ENCODE results near the gene GABRB1.

Gene GABRB1

DNA sequence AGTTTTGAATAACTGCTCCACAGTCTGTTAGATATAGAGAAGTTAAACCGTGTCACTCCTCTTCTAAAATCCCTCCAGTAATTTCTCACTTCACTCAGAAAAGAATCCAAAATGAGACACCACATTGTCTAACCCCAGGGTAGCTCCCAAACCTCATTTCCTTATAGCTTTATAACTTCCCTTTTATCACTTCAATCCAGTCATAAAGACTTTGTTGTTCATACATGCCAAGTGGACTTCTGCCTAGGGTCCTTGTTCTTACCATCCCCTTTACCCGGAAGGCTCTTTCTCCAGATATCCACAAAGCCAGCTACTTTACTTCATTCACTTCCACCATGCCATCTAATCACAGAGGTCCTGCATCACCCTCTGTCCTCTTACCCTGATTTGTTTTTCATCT, 156.2 kb downstream of the GABRB1 start:
- Histone ChIP-seq H3K4me2 (ENCODE audit: low read length) (no peak overlapping the region), H3K27me3 (ENCODE audit: insufficient read depth, low read length) (no peaks in the 10 kb centered on the region), H3K9me3 (ENCODE audit: low read length) (no peaks in the 10 kb centered on the region), H3F3A (ENCODE audit: insufficient read depth, low read length) (no peaks in the 10 kb centered on the region), H3K36me3 (ENCODE audit: insufficient read depth, low read length) (no peaks in the 10 kb centered on the region), H3K9ac (ENCODE audit: low read length) (no peak overlapping the region), H3K27ac (ENCODE audit: low read depth, low read length, poor library complexity, severe bottlenecking) (no peak overlapping the region), H4K20me1 (ENCODE audit: insufficient read depth, low read length) (no peaks in the 10 kb centered on the region), H3K9me2 (ENCODE audit: low read depth, low read length) (no peaks in the 10 kb centered on the region), H3K79me2 (ENCODE audit: insufficient read depth, low read length) (no peaks in the 10 kb centered on the region), H2AFZ (ENCODE audit: low read length) (no peak overlapping the region), H3K4me3 (ENCODE audit: low read depth, low read length, poor library complexity, severe bottlenecking) (no peak overlapping the region), H3K4me1 (ENCODE audit: insufficient read depth, low read length, severe bottlenecking) (no peaks in the 10 kb centered on the region)
- TF ChIP-seq, protein P1, sequence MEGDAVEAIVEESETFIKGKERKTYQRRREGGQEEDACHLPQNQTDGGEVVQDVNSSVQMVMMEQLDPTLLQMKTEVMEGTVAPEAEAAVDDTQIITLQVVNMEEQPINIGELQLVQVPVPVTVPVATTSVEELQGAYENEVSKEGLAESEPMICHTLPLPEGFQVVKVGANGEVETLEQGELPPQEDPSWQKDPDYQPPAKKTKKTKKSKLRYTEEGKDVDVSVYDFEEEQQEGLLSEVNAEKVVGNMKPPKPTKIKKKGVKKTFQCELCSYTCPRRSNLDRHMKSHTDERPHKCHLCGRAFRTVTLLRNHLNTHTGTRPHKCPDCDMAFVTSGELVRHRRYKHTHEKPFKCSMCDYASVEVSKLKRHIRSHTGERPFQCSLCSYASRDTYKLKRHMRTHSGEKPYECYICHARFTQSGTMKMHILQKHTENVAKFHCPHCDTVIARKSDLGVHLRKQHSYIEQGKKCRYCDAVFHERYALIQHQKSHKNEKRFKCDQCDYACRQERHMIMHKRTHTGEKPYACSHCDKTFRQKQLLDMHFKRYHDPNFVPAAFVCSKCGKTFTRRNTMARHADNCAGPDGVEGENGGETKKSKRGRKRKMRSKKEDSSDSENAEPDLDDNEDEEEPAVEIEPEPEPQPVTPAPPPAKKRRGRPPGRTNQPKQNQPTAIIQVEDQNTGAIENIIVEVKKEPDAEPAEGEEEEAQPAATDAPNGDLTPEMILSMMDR (IDR thresholded peaks at IDR 0.05; ENCODE audit: low read length) = no peak
- TF ChIP-seq EZH2 (IDR thresholded peaks at IDR 0.05; ENCODE audit: borderline replicate concordance, low read length) = no peak

DNA sequence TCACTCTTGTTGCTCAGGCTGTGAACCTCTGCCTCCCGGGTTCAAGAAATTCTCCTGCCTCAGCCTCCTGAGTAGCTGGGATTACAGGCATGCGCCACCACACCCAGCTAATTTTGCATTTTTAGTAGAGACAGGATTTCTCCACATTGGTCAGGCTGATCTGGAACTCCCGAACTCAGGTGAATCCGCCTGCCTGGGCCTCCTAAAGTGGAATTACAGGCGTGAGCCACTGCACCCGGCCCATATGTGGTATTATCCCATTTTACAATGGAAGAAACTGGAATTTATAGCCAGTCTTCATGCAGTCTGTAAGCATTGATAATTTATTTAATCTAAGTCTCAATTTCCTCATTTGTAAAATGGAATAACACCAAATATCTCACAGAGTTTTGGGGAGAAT, 161.8 kb downstream of the GABRB1 start:
- Histone ChIP-seq H3K4me3 (ENCODE audit: low read depth, low read length, poor library complexity, severe bottlenecking) (no peak overlapping the region), H3K27ac (ENCODE audit: low read depth, low read length, poor library complexity, severe bottlenecking) (no peak overlapping the region), H3K27me3 (ENCODE audit: insufficient read depth, low read length) (no peaks in the 10 kb centered on the region), H3K4me1 (ENCODE audit: insufficient read depth, low read length, severe bottlenecking) (no peaks in the 10 kb centered on the region), H3K9me3 (ENCODE audit: low read length) (no peaks in the 10 kb centered on the region), H4K20me1 (ENCODE audit: insufficient read depth, low read length) (no peaks in the 10 kb centered on the region), H3K9ac (ENCODE audit: low read length) (no peak overlapping the region), H2AFZ (ENCODE audit: low read length) (no peak overlapping the region), H3K9me2 (ENCODE audit: low read depth, low read length) (no peaks in the 10 kb centered on the region), H3K4me2 (ENCODE audit: low read length) (no peak overlapping the region), H3K36me3 (ENCODE audit: insufficient read depth, low read length) (no peaks in the 10 kb centered on the region), H3K79me2 (ENCODE audit: insufficient read depth, low read length) (no peaks in the 10 kb centered on the region), H3F3A (ENCODE audit: insufficient read depth, low read length) (no peaks in the 10 kb centered on the region)
- no peak for TF ChIP-seq EZH2 (IDR thresholded peaks at IDR 0.05; ENCODE audit: borderline replicate concordance, low read length)
- TF ChIP-seq, protein P1 (IDR thresholded peaks at IDR 0.05; ENCODE audit: low read length) = no peak

DNA sequence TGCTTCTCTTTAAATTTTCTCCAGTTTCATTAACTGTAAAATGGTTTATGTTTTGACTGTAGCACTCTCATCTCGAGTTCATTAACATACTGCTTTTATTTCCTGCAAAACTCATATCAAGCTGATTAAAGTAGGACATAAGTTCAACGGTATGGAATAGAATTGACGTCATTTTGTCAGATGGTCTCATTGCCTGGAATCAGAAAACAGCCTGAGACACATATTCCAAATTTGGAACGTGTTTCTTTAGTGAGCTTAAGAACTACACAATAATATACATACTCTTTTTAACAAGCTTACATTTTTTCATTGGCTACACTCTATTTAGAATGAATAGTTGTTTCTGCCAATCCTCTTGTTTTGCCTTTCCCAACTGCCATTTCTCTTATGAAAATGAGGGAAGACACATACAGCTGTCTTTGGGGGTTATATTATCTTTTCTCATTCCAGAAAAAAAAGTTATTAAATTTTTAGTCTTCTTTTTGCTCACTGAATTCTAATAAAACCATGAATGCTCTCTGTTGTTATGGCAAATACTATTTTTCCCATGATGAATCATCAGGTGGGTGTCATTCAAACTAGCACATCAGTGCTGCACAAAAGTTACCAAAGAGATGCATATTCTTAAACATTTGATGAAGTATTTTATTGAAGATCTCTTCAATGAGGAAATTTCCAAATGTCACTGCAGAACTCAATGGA, 162.8 kb downstream of the GABRB1 start:
- Histone ChIP-seq H4K20me1 (ENCODE audit: insufficient read depth, low read length) (no peaks in the 10 kb centered on the region), H3K9me3 (ENCODE audit: low read length) (no peaks in the 10 kb centered on the region), H3K9me2 (ENCODE audit: low read depth, low read length) (no peaks in the 10 kb centered on the region), H3K79me2 (ENCODE audit: insufficient read depth, low read length) (no peaks in the 10 kb centered on the region), H3K9ac (ENCODE audit: low read length) (no peak overlapping the region), H3K36me3 (ENCODE audit: insufficient read depth, low read length) (no peaks in the 10 kb centered on the region), H3K4me1 (ENCODE audit: insufficient read depth, low read length, severe bottlenecking) (no peaks in the 10 kb centered on the region), H3K4me3 (ENCODE audit: low read depth, low read length, poor library complexity, severe bottlenecking) (no peak overlapping the region), H3K27me3 (ENCODE audit: insufficient read depth, low read length) (no peaks in the 10 kb centered on the region), H3K4me2 (ENCODE audit: low read length) (no peak overlapping the region), H2AFZ (ENCODE audit: low read length) (no peak overlapping the region), H3F3A (ENCODE audit: insufficient read depth, low read length) (no peaks in the 10 kb centered on the region), H3K27ac (ENCODE audit: low read depth, low read length, poor library complexity, severe bottlenecking) (no peak overlapping the region)
- TF ChIP-seq EZH2 (IDR thresholded peaks at IDR 0.05; ENCODE audit: borderline replicate concordance, low read length) = no peak
- TF ChIP-seq, protein P1 (IDR thresholded peaks at IDR 0.05; ENCODE audit: low read length) = no peak
